ENCODE data around the gene CLCN7. TPM values are rescaled to one million over a fixed set of nuclear protein-coding genes. Genes with fewer than 3 reads are reported as not detected.
"Not testable (repeated sequence)": the region's sequence is repeated elsewhere in the genome, so short reads cannot be mapped to it uniquely, and the experiment has no call there.

The CLCN7 gene
- total RNA-seq, 6 donors from 2014 or later, result 78.0 to 463 (median 147) TPM

DNA sequence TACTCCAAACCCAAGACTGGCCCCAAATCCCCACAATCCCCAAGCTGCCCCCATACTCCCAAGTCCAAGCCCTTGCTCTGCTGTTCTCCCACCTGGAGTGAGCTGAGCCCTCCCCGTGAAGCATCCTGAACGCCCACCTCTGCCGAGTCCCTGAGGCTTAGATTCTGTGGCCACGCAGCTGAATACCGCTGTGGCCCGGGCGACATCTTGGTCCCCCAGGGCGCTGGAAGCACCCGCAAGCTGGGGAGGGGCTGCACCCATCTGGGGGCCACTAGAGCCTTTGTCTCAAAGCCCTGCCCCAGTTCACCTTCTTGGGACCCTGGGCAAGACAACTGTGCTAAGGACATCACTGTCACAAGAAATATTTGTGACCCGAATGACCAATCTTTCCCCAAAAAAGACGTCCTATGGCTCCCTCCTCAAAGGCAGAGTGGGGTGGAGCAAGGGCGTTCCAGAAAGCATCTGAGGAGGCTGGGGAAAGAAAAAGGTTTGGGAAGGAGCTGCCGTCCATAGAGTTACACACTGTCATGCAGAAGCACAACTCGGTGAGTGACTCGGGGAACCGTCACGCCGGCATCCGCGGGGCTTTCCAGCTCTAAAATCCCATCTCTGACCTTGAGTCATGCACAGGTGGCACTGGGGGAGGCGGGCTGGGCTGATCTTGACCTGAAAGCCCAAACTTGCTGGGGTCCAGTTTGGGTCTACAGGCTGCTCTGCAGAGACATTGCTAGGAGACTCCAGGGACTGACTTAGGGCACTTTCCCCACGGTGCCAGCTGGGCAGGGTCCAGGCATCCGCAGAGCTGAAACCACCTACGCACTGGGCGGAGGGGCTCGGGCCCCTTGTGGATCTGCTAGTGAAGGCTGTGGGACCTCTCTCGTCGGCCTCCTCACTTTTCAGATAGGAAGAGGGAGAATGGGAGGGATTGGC lies 7.3 kb upstream of the CLCN7 start:
- H3K4me3 ChIP-seq, result no peak overlapping the region
- no peaks in the 10 kb centered on the region for H3K4me1 ChIP-seq
- H3K9me3 ChIP-seq, result no peaks in the 10 kb centered on the region
- no peak for DNase-seq
- WGBS, 2 donors, result 80 to 83% methylated on average over 20 to 28 of the region's 28 CpGs
- no peaks in the 10 kb centered on the region for H3K36me3 ChIP-seq
- no peaks in the 10 kb centered on the region for H3K27me3 ChIP-seq
- TF ChIP-seq POLR2AphosphoS5 (IDR thresholded peaks at IDR 0.05) (no peak), EP300 (IDR thresholded peaks at IDR 0.05) (no peak), CTCF (IDR thresholded peaks at IDR 0.05) (no peak), POLR2A (IDR thresholded peaks at IDR 0.05) (no peak)
- no peak for ATAC-seq (ENCODE audit: low FRiP score in 2 of 2)
- H3K27ac ChIP-seq, result no peak overlapping the region

DNA sequence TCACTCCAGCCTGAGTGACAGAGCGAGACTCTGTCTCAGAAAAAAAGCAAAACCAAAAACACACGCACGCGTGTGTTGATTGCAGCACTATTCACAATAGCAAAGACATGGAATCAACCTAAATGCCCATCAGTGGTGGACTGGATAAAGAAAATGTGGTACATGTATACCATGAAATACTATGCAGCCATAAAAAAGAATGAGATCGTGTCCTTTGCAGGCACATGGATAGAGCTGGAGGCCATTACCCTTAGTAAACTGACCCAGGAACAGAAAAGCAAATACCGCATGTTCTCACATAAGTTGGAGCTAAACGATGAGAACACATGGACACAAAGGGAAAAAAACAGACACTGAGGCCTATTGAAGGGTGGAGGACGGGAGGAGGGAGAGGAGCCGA lies 4.1 kb upstream of the CLCN7 start:
- not testable (repeated sequence) for ATAC-seq (ENCODE audit: low FRiP score in 2 of 2)
- WGBS, 2 donors, result 92 to 95% methylated on average over 9 of the region's 9 CpGs

DNA sequence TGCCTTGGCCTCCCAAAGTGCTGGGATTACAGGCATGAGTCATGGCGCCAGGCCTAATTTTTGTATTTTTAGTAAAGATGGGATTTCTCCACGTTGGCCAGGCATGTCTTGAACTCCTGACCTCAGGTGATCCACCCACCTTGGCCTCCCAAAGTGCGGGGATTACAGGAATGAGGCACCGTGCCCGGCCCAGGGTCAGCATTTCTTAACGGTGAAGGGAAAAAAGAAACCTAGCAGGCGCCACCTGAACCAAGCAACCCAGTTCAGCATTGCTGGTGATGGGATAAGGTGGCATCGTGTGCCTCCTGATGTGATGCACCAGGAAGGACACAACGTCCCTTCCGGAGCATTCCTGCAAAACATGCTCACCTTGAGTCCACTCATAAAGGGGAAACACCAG lies 2.2 kb upstream of the CLCN7 start:
- WGBS, 2 donors, result 86 to 94% methylated on average over 10 of the region's 10 CpGs

More for the DNA sequence above, 4.1 kb upstream of the CLCN7 start:
- not testable (repeated sequence) for H3K4me3 ChIP-seq, H3K27me3 ChIP-seq, DNase-seq, H3K27ac ChIP-seq, H3K36me3 ChIP-seq, H3K9me3 ChIP-seq
- H3K4me1 ChIP-seq, result peaks cover 9 to 15% (median 11%) of the 10 kb centered on the region in 4 donors

DNA sequence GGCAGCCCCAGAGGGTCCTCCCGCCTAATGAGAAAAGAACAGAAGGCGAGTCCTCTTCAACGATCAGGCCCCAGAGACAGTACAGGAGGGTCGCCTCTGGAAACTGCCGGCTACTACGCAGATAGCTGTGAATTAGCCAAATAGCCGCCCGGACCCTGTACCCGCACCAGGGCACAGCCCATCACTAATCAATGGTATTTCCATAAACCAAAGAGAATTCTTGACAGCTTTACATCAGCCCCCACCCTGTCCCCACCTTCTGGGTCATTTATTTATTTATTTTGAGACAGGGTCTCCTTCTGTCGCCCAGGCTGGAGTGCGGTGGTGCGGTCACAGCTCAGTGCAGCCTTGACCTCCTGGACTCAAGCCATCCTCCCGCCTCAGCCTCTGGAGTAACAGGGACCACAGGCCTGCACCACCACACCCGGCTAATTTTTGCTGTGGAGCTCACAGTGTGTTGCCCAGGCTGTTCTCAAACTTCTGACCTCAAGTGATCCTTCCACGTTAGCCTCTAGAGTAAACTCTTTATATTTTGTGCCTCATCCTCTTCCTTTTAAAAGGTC lies 805 bp upstream of the CLCN7 start:
- Histone ChIP-seq H3K27ac (peak overlapping the region; percentile 81 to 96 (median 94)), H3K9me3 (no peaks in the 10 kb centered on the region), H3K27me3 (no peaks in the 10 kb centered on the region), H3K4me3 (peak overlapping the region; percentile 73 to 99 (median 86)), H3K4me1 (peaks cover 16 to 48% (median 26%) of the 10 kb centered on the region in 4 donors), H3K36me3 (no peaks in the 10 kb centered on the region)
- WGBS, 2 donors, result 68 to 81% methylated on average over 11 to 15 of the region's 15 CpGs
- TF ChIP-seq CTCF (IDR thresholded peaks at IDR 0.05), result no peak
- ATAC-seq (ENCODE audit: low FRiP score in 2 of 2) (no peak), DNase-seq (no peak)

More for the DNA sequence above, 2.2 kb upstream of the CLCN7 start:
- TF ChIP-seq EP300 (IDR thresholded peaks at IDR 0.05) (no peak), POLR2AphosphoS5 (IDR thresholded peaks at IDR 0.05) (no peak), CTCF (IDR thresholded peaks at IDR 0.05) (no peak), POLR2A (IDR thresholded peaks at IDR 0.05) (no peak)
- H3K36me3 ChIP-seq, result no peaks in the 10 kb centered on the region
- ATAC-seq (ENCODE audit: low FRiP score in 2 of 2) (no peak), DNase-seq (no peak)
- H3K9me3 ChIP-seq, result no peaks in the 10 kb centered on the region
- H3K27me3 ChIP-seq, result no peaks in the 10 kb centered on the region
- peaks cover 15 to 34% (median 17%) of the 10 kb centered on the region in 4 donors for H3K4me1 ChIP-seq
- H3K27ac ChIP-seq, result no peak overlapping the region
- H3K4me3 ChIP-seq, result no peak overlapping the region

DNA sequence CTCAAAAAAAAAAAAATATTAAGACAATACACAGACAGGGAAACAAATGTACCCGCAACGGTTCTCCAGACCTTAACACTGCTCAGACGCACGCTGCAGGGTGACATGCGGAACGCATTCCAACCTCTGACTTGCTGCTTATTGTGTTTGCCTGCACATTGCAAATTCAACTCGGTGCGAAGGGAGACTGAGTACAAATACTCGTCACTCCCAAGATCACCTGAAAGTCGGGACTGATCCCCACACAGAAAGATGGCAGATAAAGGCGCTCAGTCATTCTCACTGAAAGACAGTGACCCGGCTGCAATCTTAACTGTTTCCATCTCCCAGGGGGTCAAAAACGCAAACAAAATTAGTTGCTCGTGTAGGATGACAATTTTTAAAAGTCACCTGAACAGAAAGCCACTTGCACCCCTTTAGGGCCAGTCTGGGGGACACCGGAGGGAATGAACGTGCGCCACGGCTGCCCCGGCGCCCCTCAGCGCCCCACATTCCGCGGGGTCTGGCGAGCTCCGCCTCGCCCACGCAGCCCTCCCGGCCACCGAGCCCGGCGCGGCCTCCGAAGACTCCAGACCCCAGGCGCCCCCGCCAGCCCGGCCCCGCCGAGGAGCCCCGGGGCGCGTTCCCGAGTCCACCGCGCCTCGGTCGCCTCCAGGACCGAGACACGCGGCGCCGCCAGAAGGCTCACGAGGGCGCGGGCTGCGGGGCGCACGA lies 589 bp downstream of the CLCN7 start:
- DNase-seq, result no peak
- Histone ChIP-seq H3K9me3 (no peaks in the 10 kb centered on the region), H3K36me3 (no peaks in the 10 kb centered on the region), H3K4me3 (peak overlapping the region; percentile 73 to 99 (median 86)), H3K4me1 (peaks cover 16 to 62% (median 31%) of the 10 kb centered on the region in 4 donors), H3K27ac (peak overlapping the region; percentile 81 to 96 (median 94)), H3K27me3 (no peaks in the 10 kb centered on the region)
- TF ChIP-seq CTCF (IDR thresholded peaks at IDR 0.05) (no peak), EP300 (IDR thresholded peaks at IDR 0.05) (no peak), POLR2AphosphoS5 (IDR thresholded peaks at IDR 0.05) (no peak), POLR2A (IDR thresholded peaks at IDR 0.05) (no peak)
- 15 to 34% methylated on average over 15 to 30 of the region's 57 CpGs for WGBS, 2 donors
- no peak for ATAC-seq (ENCODE audit: low FRiP score in 2 of 2)

Data from upper lobe of left lung (tissue), 6 donors.